NCI-H345 treated with DMSO at 0.1 percent for 48 hours (cell line): Measurements from ENCODE around the gene PDLIM7.

ENCODE experiments used
- DNase-seq: peaks from one replicate; lab custom pipeline; 2025; ENCODE audit not compliant: unreplicated experiment; lab: John Stamatoyannopoulos, UW

Gene PDLIM7

DNA sequence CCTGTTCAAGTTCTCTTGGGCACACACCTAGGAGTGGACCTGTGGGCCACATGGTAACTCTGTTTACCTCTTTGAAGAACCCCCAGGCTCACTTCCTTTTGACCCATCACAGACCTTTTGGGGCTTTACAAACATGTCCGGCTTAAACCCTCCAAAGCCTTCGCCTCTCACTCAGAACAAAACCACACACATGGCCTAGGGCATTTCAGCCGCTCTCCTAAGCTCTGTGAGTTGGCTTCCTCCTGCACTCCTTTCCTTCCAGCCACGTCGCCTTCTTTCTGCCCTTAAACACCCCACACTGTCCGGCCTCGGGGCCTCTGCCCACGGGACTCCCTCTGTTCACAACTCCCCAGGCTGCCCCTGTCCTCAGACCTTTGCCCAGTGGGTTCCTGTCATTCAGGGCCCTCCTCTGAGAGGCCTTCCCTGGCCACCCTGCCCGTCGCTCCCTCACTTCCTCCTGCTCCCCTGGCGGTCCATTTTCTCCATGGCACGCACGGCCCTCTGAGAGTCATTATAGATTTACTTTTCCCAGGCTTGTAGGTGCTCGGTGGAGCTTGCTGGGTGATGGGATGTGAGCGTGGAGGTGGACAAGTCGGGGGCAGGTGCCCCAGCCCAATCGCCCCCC lies 10.3 kb upstream of the PDLIM7 start:
- DNase-seq: no peak

- DNase-seq: no peak
These were observed 9.8 kb upstream of the PDLIM7 start for GRCh38 chr5:177507165-177507564.

DNA sequence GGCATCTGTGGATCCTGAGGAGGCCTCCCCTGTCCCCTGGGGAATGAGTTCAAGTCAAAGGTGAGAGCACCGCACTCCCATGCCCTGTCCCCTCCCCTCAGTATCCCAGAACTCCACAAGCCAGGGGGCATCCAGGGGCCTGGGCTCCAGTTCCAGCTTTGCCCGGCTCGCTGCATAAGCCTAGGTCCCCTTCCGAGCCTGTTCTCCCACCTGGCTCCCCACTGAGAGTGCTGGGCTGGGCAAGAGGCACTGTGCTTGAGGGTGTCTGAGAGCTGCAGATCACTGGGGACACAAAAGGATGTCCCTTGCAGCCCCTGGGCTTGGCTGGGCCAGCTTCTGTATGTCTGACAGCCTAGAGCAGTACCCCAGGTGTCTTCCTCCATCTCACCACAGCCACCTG lies 7.7 kb upstream of the PDLIM7 start:
- no peak for DNase-seq

DNA sequence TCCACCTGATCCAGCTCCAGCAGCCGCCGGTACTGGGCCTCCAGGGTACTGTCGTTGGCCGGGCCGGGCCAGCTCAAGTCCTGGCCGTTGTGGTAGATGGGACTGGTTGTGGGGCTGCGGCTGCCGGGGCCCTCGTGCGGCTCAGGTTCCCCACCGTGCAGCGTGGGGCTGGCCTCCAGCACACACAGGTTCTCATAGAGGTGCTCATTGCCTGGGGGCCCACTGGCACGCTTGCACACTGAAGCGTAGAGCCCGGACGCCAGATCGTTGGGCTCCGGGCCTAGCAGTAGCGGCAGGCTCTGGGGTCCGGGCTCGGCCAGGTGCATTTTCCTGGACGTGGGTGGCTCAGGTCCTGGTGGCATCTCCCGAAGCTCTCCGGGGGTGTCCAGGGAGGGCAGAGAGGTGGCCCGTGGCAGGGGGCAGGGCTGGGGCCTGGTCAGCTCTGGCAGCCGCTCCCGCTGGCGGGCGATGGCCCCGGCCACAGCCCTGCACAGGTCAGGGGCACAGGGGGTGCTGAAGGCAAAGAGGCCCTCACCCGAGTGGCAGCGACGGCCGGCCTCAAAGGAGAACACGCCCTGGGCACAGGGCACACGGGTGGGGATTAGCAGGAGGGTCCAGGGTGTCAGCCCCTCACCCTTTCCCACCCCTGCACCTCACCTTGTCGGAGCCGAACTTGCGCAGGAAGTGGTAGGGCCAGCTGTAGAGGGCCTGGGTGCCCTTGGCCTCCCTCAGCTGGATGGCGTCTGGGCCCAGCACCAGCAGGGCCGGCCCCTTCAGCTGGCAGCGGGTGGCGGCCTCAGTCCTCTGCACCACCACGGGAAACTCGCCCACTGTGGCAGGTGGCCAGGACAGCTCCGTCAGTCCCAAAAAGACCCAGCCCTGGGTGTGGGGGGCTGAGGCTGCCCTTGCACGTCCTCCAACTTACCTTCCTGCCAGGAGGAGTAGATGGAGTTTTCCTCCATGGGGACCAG lies 7.0 kb upstream of the PDLIM7 start:
- no peak for DNase-seq

GRCh38 chr5:177503351-177504085 lies 6.1 kb upstream of the PDLIM7 start:
- no peak for DNase-seq

- no peak for DNase-seq
These were observed 5.5 kb upstream of the PDLIM7 start for GRCh38 chr5:177502886-177503285.

DNA sequence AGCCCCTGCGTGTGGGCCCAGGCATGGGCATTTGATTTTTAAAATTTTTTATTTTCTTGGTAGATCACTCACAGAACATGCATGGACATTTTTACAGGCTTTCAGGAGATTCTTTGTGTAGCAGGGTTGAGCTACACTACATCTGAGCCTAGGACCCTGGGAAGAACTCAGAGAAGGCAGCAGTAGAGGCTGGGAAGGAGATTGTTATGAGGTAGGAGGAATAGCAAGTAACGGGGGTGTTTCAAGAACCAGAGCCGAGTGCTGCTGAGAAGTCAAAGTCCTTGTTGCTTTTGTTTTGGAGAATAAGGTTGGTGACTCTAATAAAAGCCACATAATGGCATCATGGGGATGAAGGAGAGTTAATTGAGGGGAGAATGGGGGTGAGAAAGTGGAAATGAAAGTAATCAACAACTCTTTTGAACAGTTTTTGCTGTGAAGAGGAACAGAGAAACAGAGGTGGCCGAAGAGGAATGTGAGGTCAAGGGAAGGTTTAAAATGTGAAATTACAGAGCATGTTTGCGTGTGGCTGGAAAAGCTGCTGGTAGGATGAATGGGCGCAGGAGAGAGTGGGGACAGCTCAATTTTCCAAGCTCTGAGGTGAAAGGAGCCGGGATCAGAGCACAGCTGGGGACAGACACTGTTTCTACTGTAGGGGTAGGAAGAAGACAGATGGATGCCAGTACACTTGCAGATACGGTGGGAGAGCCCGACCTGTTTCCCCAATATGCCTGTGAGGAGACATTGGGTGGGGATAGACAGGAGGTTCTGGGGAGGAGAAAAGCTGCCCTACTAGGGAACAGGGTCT lies 4.7 kb upstream of the PDLIM7 start:
- DNase-seq: no peak

DNA sequence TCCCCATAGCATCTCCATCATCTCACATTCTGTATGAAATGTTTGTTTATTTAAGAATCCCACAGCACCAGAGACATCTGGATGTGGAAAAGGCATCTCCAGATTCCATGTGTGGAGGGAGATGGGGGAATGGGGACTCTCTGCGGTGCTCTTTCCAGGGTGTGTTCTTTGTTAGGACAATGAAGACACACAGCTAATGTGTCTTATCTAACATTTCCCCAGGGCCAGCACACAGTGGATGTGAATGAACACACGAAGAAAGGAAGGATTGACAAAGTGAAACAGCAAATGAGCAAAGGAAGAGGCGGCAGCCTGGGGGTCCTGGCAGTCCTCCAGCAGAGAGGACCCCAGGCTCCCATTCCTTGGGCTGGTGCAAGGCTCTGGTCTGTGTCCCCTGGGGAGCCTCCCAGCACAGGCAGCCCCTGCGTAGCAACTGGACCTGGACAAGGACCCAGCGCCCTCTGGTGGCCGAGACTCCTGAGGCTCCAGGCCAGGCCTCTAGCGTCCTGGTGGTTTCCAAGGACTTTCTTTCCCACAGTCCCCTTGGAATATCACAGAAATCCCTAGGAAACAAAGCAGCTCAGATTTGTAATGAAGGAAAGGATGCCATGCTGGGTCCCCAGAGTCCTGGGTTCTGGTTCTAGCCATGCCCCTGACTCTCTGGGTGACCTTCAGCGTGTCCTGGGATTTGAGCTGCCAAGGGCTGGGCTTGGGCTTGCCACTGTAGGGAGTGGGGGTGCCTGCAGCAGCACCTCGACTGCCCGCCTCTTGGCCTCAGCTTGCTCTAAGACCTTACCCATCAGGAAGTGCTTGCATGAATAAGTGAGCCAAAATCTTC lies 3.5 kb upstream of the PDLIM7 start:
- DNase-seq: peak; percentile 74

GRCh38 chr5:177499842-177500241 lies 2.4 kb upstream of the PDLIM7 start:
- DNase-seq: no peak

DNA sequence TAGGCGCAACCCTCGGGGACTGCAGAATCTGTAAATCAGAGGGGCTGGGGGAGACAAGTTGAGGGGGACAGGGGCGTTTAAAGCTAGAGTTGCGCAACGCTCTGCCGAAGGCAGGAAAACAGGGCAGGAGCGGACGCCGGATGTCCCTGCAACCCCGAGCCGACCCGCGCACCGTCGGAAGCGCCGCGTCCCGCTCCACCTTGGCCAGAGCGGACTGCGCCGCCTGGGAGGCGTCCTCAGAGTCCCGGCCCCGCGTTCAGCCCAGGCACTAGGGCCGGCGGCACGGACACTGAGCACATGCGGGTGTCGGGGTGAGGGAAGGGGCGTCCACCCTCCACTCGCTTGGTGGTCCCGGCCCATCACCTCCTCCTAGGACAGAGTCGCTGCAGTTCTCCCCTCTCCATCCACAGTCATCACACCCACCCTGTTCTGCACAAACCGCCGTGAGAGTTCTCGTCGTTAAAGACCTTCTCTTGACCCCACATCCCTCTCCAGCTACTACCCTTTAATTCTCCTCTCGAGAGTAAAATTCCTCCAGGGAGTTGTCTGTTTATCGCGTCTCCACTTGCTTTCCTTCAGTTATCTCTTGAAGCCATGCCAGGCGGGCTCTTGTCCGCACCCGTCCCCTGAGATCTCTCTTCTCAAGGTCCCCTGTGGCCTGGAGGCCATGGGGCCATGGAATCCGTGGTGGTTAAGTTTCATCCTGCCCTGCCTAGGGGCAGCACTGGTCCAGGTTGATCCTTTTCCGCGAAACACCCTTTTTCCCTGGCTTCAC lies 796 bp upstream of the PDLIM7 start:
- no peak for DNase-seq

GRCh38 chr5:177496727-177497291 lies 595 bp downstream of the PDLIM7 start:
- DNase-seq: peak; percentile 52

DNA sequence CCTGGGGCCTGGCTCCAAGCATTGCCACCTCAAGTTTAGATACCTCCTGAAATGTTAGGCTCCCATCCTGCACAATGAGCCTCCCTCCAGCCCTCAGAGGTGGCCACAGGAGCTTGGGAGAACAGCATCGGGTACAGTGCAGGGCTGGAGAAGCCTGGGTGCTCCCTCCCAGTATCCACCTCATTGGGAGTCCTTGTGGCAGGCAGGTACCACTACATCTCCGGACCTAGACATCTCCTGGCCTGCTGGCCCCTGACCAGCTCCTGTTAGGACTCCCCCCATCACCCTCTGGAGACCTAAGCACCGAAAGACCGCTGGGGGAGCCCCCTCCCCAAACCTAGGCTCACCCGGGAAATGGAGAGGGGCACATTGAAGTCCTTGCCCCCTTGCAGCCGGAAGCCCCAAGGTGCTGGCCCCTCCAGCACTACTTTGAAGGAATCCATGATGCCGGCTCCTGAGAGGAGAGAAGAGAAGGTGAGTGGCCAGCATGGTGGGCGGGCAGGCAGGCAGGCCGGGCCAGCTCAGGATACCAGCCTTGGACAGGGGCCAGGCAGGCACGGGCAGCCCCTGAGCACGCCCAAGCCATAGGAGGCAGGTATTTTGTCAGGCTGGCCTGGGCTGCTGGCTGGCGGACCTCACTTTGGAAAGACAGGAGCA lies 1.2 kb downstream of the PDLIM7 start:
- no peak for DNase-seq

GRCh38 chr5:177495243-177496060 lies 2.0 kb downstream of the PDLIM7 start:
- DNase-seq: no peak

- no peak for DNase-seq
These were observed 2.8 kb downstream of the PDLIM7 start for GRCh38 chr5:177494346-177495195.

DNA sequence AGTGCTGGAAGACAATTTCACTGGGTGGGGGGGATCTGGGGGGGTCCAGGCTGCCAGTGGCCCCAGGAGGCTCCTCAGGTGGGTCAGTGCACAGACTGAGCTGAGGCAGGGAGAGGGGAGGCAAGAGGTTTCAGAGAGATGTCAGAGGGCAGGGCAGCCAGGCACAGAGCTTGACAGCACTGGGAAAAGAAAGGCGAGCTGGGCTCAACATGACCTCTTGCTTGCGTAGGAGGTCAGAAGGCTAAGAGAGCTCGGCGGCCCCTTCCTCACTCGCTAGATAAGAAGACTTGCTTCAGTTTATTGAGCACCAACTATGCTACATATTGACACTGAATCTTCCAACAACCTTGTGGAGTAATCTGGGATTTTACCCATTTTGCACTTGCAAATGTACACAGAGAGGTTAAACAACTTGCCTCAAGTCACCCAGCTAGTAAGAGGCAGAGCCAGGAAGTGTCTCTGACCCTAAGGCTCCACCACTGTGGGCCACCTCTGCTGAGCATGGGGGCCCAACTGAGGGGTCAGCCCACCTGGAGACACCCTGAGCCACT lies 3.5 kb downstream of the PDLIM7 start:
- no peak for DNase-seq

DNA sequence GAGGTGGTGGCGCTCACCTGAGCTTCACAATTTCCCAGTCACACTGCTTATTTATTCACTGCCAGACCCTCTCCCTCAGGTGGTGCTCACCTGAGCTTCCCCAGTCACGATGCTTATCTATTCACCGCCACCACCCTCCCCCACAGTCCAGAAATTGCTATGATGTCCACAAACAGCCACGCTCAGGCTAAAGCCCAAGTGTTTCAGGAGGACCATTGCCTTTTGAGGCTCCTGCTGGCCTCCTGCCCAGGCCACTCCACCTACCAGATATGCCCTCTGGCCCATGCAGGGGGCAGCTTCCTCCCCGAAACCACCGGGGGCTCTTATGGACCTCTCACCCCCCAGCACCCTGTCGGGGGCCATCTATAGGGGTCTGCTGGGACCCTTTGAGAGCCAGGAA lies 4.6 kb downstream of the PDLIM7 start:
- DNase-seq: no peak
